HCT116 (cell line): ENCODE data around the gene RASL11A. TPM values are rescaled to one million over a fixed set of nuclear protein-coding genes. Genes with fewer than 3 reads are reported as not detected.

ENCODE experiments used
- ATAC-seq: fragments of 200-7000 bp; cut with Tn5 transposase; 2 replicates; pipeline ENCODE4 v1.9.1; 2020; ENCODE audit warnings: mild to moderate bottlenecking, moderate library complexity
- BruUV-seq: library from RNA; stranded (reverse); fragments of 400-500 nt; replicated peaks from 2 replicates; lab custom pipeline; 2021; lab: Mats Ljungman, UMichigan
- CTCF ChIA-PET: fragments of 300-600 bp; sonication (Branson Sonifier 250); formaldehyde crosslinking; loops from one replicate; lab custom pipeline; 2021; ENCODE audit warnings: antibody characterized with exemption; lab: Charles Lee
- POLR2A ChIA-PET: fragments of 300-600, 350-600 bp; sonication (Branson Sonifier 250); formaldehyde crosslinking; loops from one replicate; lab custom pipeline; 2021; ENCODE audit warnings: antibody characterized with exemption; lab: Charles Lee
- RAD21 ChIA-PET, 2 experiments: fragments of 300-600 bp; sonication (Branson Sonifier 250); formaldehyde crosslinking; loops; one replicate each; lab custom pipeline; 2023; ENCODE audit warnings: low total read pairs in 2 of 2; ENCODE audit not compliant: uncharacterized antibody in 2 of 2, unreplicated experiment in 2 of 2, low non-redundant PET in 1 of 2; lab: Charles Lee
- DNase-seq: peaks from one replicate; pipeline ENCODE4 v3.0.0-alpha.2; 2010; ENCODE audit warnings: low read depth, low spot score
- H2AFZ ChIP-seq: fragments of 200-600 bp; shearing (Covaris generic), sonication (generic); 2 replicates; pipeline ENCODE4 v1.6.1; 2017; ENCODE audit warnings: low read depth, mixed run types, mixed read lengths, antibody characterized with exemption, low read length; ENCODE audit not compliant: poor library complexity, severe bottlenecking
- H3K27ac ChIP-seq: 2 replicates; pipeline ENCODE4 v1.5.1; 2012; ENCODE audit warnings: low read depth, low read length
- H3K27me3 ChIP-seq: fragments of 200-600 bp; sonication (generic); 2 replicates; pipeline ENCODE4 v1.6.1; 2016; ENCODE audit warnings: mixed run types, low read length, mixed read lengths; ENCODE audit not compliant: insufficient read depth
- H3K36me3 ChIP-seq, 2 experiments: fragments of 200-500 bp in 1 of 2; fragments of 200-600 bp in 1 of 2; sonication (Bioruptor generic) in 1 of 2; sonication (generic) in 1 of 2; 2 replicates each; pipeline versions ENCODE4 v1.5.1 to v1.6.1; 2014 to 2016; ENCODE audit warnings: low read length in 2 of 2, inconsistent platforms in 1 of 2, mixed read lengths in 1 of 2, mixed run types in 1 of 2; ENCODE audit not compliant: insufficient read depth in 2 of 2, control insufficient read depth in 1 of 2
- H3K4me1 ChIP-seq, 2 experiments: fragments of 200-600 bp in 1 of 2; sonication (generic) in 1 of 2; 2 replicates each; pipeline versions ENCODE4 v1.5.1 to v1.6.1; 2012 to 2017; ENCODE audit warnings: low read length in 2 of 2, inconsistent platforms in 1 of 2, mild to moderate bottlenecking in 1 of 2, mixed read lengths in 1 of 2, mixed run types in 1 of 2, moderate library complexity in 1 of 2; ENCODE audit not compliant: insufficient read depth in 2 of 2, control insufficient read depth in 1 of 2
- H3K4me2 ChIP-seq: fragments of 200-600 bp; sonication (generic); 2 replicates; pipeline ENCODE4 v1.6.1; 2017; ENCODE audit warnings: mixed run types, low read length, mixed read lengths
- H3K4me3 ChIP-seq, 2 experiments: fragments of 200-600 bp in 1 of 2; sonication (generic) in 1 of 2; replicated peaks in 1 of 2; 2 replicates each; pipeline ENCODE4 v1.5.1; 2011 to 2016; ENCODE audit warnings: low read length in 2 of 2, control low read depth in 1 of 2, low read depth in 1 of 2, mild to moderate bottlenecking in 1 of 2, mixed read lengths in 1 of 2, mixed run types in 1 of 2
- H3K79me2 ChIP-seq: fragments of 200-600 bp; sonication (generic); 2 replicates; pipeline ENCODE4 v1.6.1; 2017; ENCODE audit warnings: mild to moderate bottlenecking, mixed run types, low read length, moderate library complexity, mixed read lengths; ENCODE audit not compliant: insufficient read depth
- H3K9ac ChIP-seq: fragments of 200-600 bp; sonication (generic); 2 replicates; pipeline ENCODE4 v1.6.1; 2016; ENCODE audit warnings: low read length, mixed read lengths
- H3K9me2 ChIP-seq: fragments of 200-600 bp; sonication (generic), shearing (Covaris generic); 2 replicates; pipeline ENCODE4 v1.6.1; 2017; ENCODE audit warnings: mixed run types, mild to moderate bottlenecking, moderate library complexity; ENCODE audit not compliant: insufficient read depth
- H3K9me3 ChIP-seq, 2 experiments: fragments of 200-500 bp in 1 of 2; fragments of 200-600 bp in 1 of 2; sonication (Bioruptor generic) in 1 of 2; sonication (generic) in 1 of 2; 2 replicates each; pipeline ENCODE4 v1.6.1; 2014 to 2017; ENCODE audit warnings: low read length in 2 of 2, mixed read lengths in 2 of 2, inconsistent platforms in 1 of 2, low read depth in 1 of 2, mild to moderate bottlenecking in 1 of 2, mixed run types in 1 of 2, moderate library complexity in 1 of 2; ENCODE audit not compliant: control insufficient read depth in 1 of 2, insufficient read depth in 1 of 2
- H4K20me1 ChIP-seq: fragments of 200-600 bp; sonication (generic), shearing (Covaris generic); 2 replicates; pipeline ENCODE4 v1.6.1; 2017; ENCODE audit warnings: mixed run types, mild to moderate bottlenecking, moderate library complexity; ENCODE audit not compliant: insufficient read depth
- ELF1 ChIP-seq: IDR thresholded peaks from 2 replicates; pipeline ENCODE4 v1.6.1; 2012; ENCODE audit warnings: low read depth, borderline replicate concordance
- POLR2A ChIP-seq: IDR thresholded peaks from 2 replicates; pipeline ENCODE4 v1.7.0; 2011; ENCODE audit warnings: borderline replicate concordance; ENCODE audit not compliant: insufficient read depth, insufficient read length; ENCODE audit errors: extremely low read depth
- POLR2AphosphoS5 ChIP-seq: IDR thresholded peaks from 2 replicates; pipeline ENCODE4 v1.6.1; 2011; ENCODE audit warnings: mild to moderate bottlenecking, low read depth, low read length, moderate library complexity
- RAD21 ChIP-seq: IDR thresholded peaks from 2 replicates; pipeline ENCODE4 v1.6.1; 2012; ENCODE audit warnings: low read depth, mild to moderate bottlenecking
- SRF ChIP-seq: IDR thresholded peaks from 2 replicates; pipeline ENCODE4 v1.6.1; 2012; ENCODE audit warnings: low read depth
- TCF7L2 ChIP-seq: IDR thresholded peaks from 2 replicates; pipeline ENCODE4 v1.7.0; 2011; ENCODE audit warnings: borderline replicate concordance, inconsistent platforms; ENCODE audit not compliant: insufficient read depth, insufficient read length; ENCODE audit errors: extremely low read depth
- ZFX ChIP-seq: fragments of 450-650 bp; IDR thresholded peaks from 2 replicates; pipeline ENCODE4 v1.6.1; 2017
- ZNF274 ChIP-seq: fragments of 200-500 bp; sonication (Bioruptor generic); IDR thresholded peaks from 2 replicates; pipeline ENCODE4 v1.6.1; 2014; ENCODE audit warnings: mild to moderate bottlenecking, low read depth, low read length, inconsistent platforms
- intact Hi-C: fragments of 100-400 bp; cut with micrococcal nuclease; formaldehyde crosslinking; loops from 2 replicates; pipeline ENCODE4 v1.10.0; 2022
- total RNA-seq: library from RNA; stranded (reverse); gene quantifications from one replicate; pipeline ENCODE4 v1.2.1, GENCODE V29; 2021; ENCODE audit not compliant: unreplicated experiment
- TF ChIP-seq, protein P1 (sequence below): IDR thresholded peaks from 2 replicates; pipeline ENCODE4 v1.6.1; 2012
- TF ChIP-seq, protein P2 (sequence below): IDR thresholded peaks from 2 replicates; pipeline ENCODE4 v1.6.1; 2012
- TF ChIP-seq, protein P3 (sequence below): IDR thresholded peaks from 2 replicates; pipeline ENCODE4 v1.6.1; 2012; ENCODE audit warnings: low read depth
- TF ChIP-seq, protein P4 (sequence below): IDR thresholded peaks from 2 replicates; pipeline ENCODE4 v1.6.1; 2011; ENCODE audit warnings: mild to moderate bottlenecking, low read length, moderate library complexity; ENCODE audit not compliant: insufficient replicate concordance; ENCODE audit errors: extremely low read depth

RASL11A gene
- total RNA-seq, 1 experiment from 2014 or later = 5.0 TPM

DNA sequence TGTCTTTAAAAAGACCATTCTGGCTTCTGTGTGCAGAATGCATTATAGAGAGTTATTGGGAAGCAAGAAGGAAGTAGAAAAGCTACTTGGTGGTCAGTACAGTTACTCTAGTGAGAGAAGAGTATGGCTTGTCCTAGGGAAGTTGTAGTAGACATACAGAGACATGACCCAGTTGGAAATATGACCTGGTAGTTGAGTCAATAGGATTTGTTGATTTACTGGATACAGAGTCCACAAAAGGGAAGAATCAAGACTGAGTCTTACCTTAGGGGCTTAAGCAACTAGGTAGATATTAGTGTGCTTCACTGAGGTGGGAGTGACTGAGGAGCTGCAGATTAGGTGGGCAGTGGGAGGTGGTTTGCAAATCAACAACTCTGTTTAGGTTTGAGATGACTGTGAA lies 48.8 kb downstream of the RASL11A start:
- H3K36me3 ChIP-seq = no peaks in the 10 kb centered on the region
- H3K9ac ChIP-seq = no peak overlapping the region
- intact Hi-C loops = no loop called here
- no peaks in the 10 kb centered on the region for H3K4me1 ChIP-seq
- POLR2A ChIA-PET = interaction anchor here (0.7 kb wide), 1 partner anchor 9 kb away, joined by 3 read pairs; no protein-coding TSS in a partner anchor
- H3K4me3 ChIP-seq = no peak overlapping the region
- no peaks in the 10 kb centered on the region for H3K9me2 ChIP-seq
- H2AFZ ChIP-seq = no peak overlapping the region
- H3K9me3 ChIP-seq = no peaks in the 10 kb centered on the region
- H4K20me1 ChIP-seq = no peaks in the 10 kb centered on the region
- TF ChIP-seq SRF (no peak), POLR2AphosphoS5 (no peak), ELF1 (no peak), RAD21 (no peak), ZFX (no peak), TCF7L2 (no peak), ZNF274 (no peak), POLR2A (no peak)
- TF ChIP-seq, protein P1, sequence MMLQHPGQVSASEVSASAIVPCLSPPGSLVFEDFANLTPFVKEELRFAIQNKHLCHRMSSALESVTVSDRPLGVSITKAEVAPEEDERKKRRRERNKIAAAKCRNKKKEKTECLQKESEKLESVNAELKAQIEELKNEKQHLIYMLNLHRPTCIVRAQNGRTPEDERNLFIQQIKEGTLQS = no peak
- TF ChIP-seq, protein P2, sequence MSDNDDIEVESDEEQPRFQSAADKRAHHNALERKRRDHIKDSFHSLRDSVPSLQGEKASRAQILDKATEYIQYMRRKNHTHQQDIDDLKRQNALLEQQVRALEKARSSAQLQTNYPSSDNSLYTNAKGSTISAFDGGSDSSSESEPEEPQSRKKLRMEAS = no peak
- TF ChIP-seq, protein P3, sequence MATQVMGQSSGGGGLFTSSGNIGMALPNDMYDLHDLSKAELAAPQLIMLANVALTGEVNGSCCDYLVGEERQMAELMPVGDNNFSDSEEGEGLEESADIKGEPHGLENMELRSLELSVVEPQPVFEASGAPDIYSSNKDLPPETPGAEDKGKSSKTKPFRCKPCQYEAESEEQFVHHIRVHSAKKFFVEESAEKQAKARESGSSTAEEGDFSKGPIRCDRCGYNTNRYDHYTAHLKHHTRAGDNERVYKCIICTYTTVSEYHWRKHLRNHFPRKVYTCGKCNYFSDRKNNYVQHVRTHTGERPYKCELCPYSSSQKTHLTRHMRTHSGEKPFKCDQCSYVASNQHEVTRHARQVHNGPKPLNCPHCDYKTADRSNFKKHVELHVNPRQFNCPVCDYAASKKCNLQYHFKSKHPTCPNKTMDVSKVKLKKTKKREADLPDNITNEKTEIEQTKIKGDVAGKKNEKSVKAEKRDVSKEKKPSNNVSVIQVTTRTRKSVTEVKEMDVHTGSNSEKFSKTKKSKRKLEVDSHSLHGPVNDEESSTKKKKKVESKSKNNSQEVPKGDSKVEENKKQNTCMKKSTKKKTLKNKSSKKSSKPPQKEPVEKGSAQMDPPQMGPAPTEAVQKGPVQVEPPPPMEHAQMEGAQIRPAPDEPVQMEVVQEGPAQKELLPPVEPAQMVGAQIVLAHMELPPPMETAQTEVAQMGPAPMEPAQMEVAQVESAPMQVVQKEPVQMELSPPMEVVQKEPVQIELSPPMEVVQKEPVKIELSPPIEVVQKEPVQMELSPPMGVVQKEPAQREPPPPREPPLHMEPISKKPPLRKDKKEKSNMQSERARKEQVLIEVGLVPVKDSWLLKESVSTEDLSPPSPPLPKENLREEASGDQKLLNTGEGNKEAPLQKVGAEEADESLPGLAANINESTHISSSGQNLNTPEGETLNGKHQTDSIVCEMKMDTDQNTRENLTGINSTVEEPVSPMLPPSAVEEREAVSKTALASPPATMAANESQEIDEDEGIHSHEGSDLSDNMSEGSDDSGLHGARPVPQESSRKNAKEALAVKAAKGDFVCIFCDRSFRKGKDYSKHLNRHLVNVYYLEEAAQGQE = no peak
- TF ChIP-seq, protein P4, sequence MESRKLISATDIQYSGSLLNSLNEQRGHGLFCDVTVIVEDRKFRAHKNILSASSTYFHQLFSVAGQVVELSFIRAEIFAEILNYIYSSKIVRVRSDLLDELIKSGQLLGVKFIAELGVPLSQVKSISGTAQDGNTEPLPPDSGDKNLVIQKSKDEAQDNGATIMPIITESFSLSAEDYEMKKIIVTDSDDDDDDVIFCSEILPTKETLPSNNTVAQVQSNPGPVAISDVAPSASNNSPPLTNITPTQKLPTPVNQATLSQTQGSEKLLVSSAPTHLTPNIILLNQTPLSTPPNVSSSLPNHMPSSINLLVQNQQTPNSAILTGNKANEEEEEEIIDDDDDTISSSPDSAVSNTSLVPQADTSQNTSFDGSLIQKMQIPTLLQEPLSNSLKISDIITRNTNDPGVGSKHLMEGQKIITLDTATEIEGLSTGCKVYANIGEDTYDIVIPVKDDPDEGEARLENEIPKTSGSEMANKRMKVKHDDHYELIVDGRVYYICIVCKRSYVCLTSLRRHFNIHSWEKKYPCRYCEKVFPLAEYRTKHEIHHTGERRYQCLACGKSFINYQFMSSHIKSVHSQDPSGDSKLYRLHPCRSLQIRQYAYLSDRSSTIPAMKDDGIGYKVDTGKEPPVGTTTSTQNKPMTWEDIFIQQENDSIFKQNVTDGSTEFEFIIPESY = no peak
- TF ChIP-seq, all 23 proteins: peak for 0
- DNase-seq (no peak), ATAC-seq (no peak)
- Histone ChIP-seq H3K27me3 (no peaks in the 10 kb centered on the region), H3K79me2 (no peaks in the 10 kb centered on the region), H3K4me2 (no peak overlapping the region), H3K27ac (no peak overlapping the region)
- no TSS peak for BruUV-seq
- RAD21 ChIA-PET = no interaction called here
- CTCF ChIA-PET = no interaction called here
